Stomach smooth muscle (tissue), 2 donors: ENCODE measurements around the gene GRIA4.
"Not testable (repeated sequence)": the region's sequence is repeated elsewhere in the genome, so short reads cannot be mapped to it uniquely, and the experiment has no call there.

Experiments used
- H3K27ac ChIP-seq: one replicate; pipeline ENCODE4 v1.7.0; 2013; ENCODE audit warnings: mild to moderate bottlenecking, low read length, inconsistent platforms
- H3K27me3 ChIP-seq, 2 donors: one replicate each; pipeline ENCODE4 v1.7.0; 2013; ENCODE audit warnings: low read length in 2 of 2; ENCODE audit not compliant: insufficient read depth in 2 of 2, control insufficient read depth in 1 of 2
- H3K36me3 ChIP-seq, 2 donors: one replicate each; pipeline ENCODE4 v1.7.0; 2013; ENCODE audit warnings: low read length in 2 of 2; ENCODE audit not compliant: control insufficient read depth in 2 of 2, insufficient read depth in 2 of 2
- H3K4me1 ChIP-seq: one replicate; pipeline ENCODE4 v1.7.0; 2013; ENCODE audit warnings: low read length; ENCODE audit not compliant: control insufficient read depth, insufficient read depth
- H3K4me3 ChIP-seq, 2 donors: one replicate each; pipeline ENCODE4 v1.7.0; 2013; ENCODE audit warnings: low read length in 2 of 2
- H3K9ac ChIP-seq, 2 donors: one replicate each; pipeline ENCODE4 v1.7.0; 2013; ENCODE audit warnings: low read length in 2 of 2, mild to moderate bottlenecking in 1 of 2
- H3K9me3 ChIP-seq, 2 donors: one replicate each; pipeline ENCODE4 v1.7.0; 2013; ENCODE audit warnings: low read length in 2 of 2; ENCODE audit not compliant: control insufficient read depth in 2 of 2
- donor health status: healthy.
- donor health status: Pancreatic carcinoma.

The GRIA4 gene

GRCh38 chr11:105857728-105858127, 247.9 kb downstream of the GRIA4 start:
- H3K4me3 ChIP-seq = no peak overlapping the region
- H3K4me1 ChIP-seq = no peaks in the 10 kb centered on the region
- no peaks in the 10 kb centered on the region for H3K27me3 ChIP-seq
- H3K27ac ChIP-seq = no peak overlapping the region
- H3K9me3 ChIP-seq = no peaks in the 10 kb centered on the region
- no peak overlapping the region for H3K9ac ChIP-seq
- H3K36me3 ChIP-seq = no peaks in the 10 kb centered on the region

GRCh38 chr11:105858841-105859240, 249.0 kb downstream of the GRIA4 start:
- no peaks in the 10 kb centered on the region for H3K27me3 ChIP-seq
- H3K4me3 ChIP-seq = no peak overlapping the region
- no peaks in the 10 kb centered on the region for H3K4me1 ChIP-seq
- H3K27ac ChIP-seq = no peak overlapping the region
- no peaks in the 10 kb centered on the region for H3K36me3 ChIP-seq
- no peaks in the 10 kb centered on the region for H3K9me3 ChIP-seq
- H3K9ac ChIP-seq = no peak overlapping the region

- Histone ChIP-seq H3K4me3 (no peak overlapping the region), H3K4me1 (no peaks in the 10 kb centered on the region), H3K9me3 (no peaks in the 10 kb centered on the region), H3K9ac (no peak overlapping the region), H3K27me3 (no peaks in the 10 kb centered on the region), H3K27ac (no peak overlapping the region), H3K36me3 (no peaks in the 10 kb centered on the region)
Measured at GRCh38 chr11:105860105-105860504, 250.2 kb downstream of the GRIA4 start.

- Histone ChIP-seq H3K9me3 (no peaks in the 10 kb centered on the region), H3K9ac (no peak overlapping the region), H3K27me3 (no peaks in the 10 kb centered on the region), H3K4me1 (no peaks in the 10 kb centered on the region), H3K36me3 (no peaks in the 10 kb centered on the region), H3K4me3 (no peak overlapping the region), H3K27ac (no peak overlapping the region)
Measured at GRCh38 chr11:105861225-105861624, 251.4 kb downstream of the GRIA4 start.

GRCh38 chr11:105862736-105863367, 253.0 kb downstream of the GRIA4 start:
- Histone ChIP-seq H3K4me3 (no peak overlapping the region), H3K27me3 (no peaks in the 10 kb centered on the region), H3K4me1 (no peaks in the 10 kb centered on the region), H3K27ac (no peak overlapping the region), H3K9ac (no peak overlapping the region), H3K36me3 (no peaks in the 10 kb centered on the region), H3K9me3 (no peaks in the 10 kb centered on the region)

- no peak overlapping the region for H3K4me3 ChIP-seq
- no peaks in the 10 kb centered on the region for H3K9me3 ChIP-seq
- H3K27me3 ChIP-seq = no peaks in the 10 kb centered on the region
- no peak overlapping the region for H3K9ac ChIP-seq
- H3K27ac ChIP-seq = no peak overlapping the region
- no peaks in the 10 kb centered on the region for H3K4me1 ChIP-seq
- no peaks in the 10 kb centered on the region for H3K36me3 ChIP-seq
Measured at GRCh38 chr11:105863523-105863922, 253.7 kb downstream of the GRIA4 start.

GRCh38 chr11:105867742-105868141, 257.9 kb downstream of the GRIA4 start:
- H3K27me3 ChIP-seq = no peaks in the 10 kb centered on the region
- no peak overlapping the region for H3K4me3 ChIP-seq
- H3K9ac ChIP-seq = no peak overlapping the region
- H3K9me3 ChIP-seq = no peaks in the 10 kb centered on the region
- H3K27ac ChIP-seq = no peak overlapping the region
- H3K4me1 ChIP-seq = no peaks in the 10 kb centered on the region
- H3K36me3 ChIP-seq = no peaks in the 10 kb centered on the region

- H3K27me3 ChIP-seq = no peaks in the 10 kb centered on the region
- no peak overlapping the region for H3K4me3 ChIP-seq
- no peak overlapping the region for H3K27ac ChIP-seq
- no peaks in the 10 kb centered on the region for H3K36me3 ChIP-seq
- no peaks in the 10 kb centered on the region for H3K4me1 ChIP-seq
- no peak overlapping the region for H3K9ac ChIP-seq
- H3K9me3 ChIP-seq = no peaks in the 10 kb centered on the region
Measured at GRCh38 chr11:105868762-105869285, 259.0 kb downstream of the GRIA4 start.

- no peak overlapping the region for H3K9ac ChIP-seq
- no peak overlapping the region for H3K4me3 ChIP-seq
- H3K4me1 ChIP-seq = no peaks in the 10 kb centered on the region
- H3K9me3 ChIP-seq = no peaks in the 10 kb centered on the region
- H3K36me3 ChIP-seq = no peaks in the 10 kb centered on the region
- H3K27ac ChIP-seq = no peak overlapping the region
- H3K27me3 ChIP-seq = no peaks in the 10 kb centered on the region
Measured at GRCh38 chr11:105870516-105871113, 260.7 kb downstream of the GRIA4 start.

GRCh38 chr11:105878510-105878909, 268.6 kb downstream of the GRIA4 start:
- Histone ChIP-seq H3K36me3 (no peaks in the 10 kb centered on the region), H3K4me1 (no peaks in the 10 kb centered on the region), H3K9me3 (no peaks in the 10 kb centered on the region)

GRCh38 chr11:105878927-105879326, 269.1 kb downstream of the GRIA4 start:
- not testable (repeated sequence) for H3K4me1 ChIP-seq, H3K9ac ChIP-seq, H3K27me3 ChIP-seq, H3K27ac ChIP-seq, H3K36me3 ChIP-seq, H3K9me3 ChIP-seq, H3K4me3 ChIP-seq

More at GRCh38 chr11:105878510-105878909, 268.6 kb downstream of the GRIA4 start:
- Histone ChIP-seq H3K27me3 (no peaks in the 10 kb centered on the region), H3K9ac (no peak overlapping the region), H3K27ac (no peak overlapping the region), H3K4me3 (no peak overlapping the region)
